NB4 (cell line): ENCODE results near the gene MB21D2.

Experiments
- DNase-seq: peaks from one replicate; pipeline ENCODE4 v3.0.0; 2010; ENCODE audit warnings: low read depth
- H3K4me3 ChIP-seq: one replicate; pipeline ENCODE4 v1.5.1; 2011; ENCODE audit warnings: mild to moderate bottlenecking, low read depth, low read length, moderate library complexity
- MYC ChIP-seq: IDR thresholded peaks from 2 replicates; pipeline ENCODE4 v1.6.1; 2011; ENCODE audit warnings: low read depth, low read length
- POLR2A ChIP-seq: IDR thresholded peaks from 2 replicates; pipeline ENCODE4 v1.6.1; 2011; ENCODE audit warnings: mild to moderate bottlenecking; ENCODE audit not compliant: insufficient read length; ENCODE audit errors: extremely low read depth
- TF ChIP-seq, protein P1 (sequence below): IDR thresholded peaks from 2 replicates; pipeline ENCODE4 v1.6.1; 2011; ENCODE audit warnings: low read depth, low read length
- TF ChIP-seq, protein P2 (sequence below): IDR thresholded peaks from one replicate; pipeline ENCODE4 v1.5.1; 2012; ENCODE audit warnings: low read depth, low read length

Gene MB21D2

DNA sequence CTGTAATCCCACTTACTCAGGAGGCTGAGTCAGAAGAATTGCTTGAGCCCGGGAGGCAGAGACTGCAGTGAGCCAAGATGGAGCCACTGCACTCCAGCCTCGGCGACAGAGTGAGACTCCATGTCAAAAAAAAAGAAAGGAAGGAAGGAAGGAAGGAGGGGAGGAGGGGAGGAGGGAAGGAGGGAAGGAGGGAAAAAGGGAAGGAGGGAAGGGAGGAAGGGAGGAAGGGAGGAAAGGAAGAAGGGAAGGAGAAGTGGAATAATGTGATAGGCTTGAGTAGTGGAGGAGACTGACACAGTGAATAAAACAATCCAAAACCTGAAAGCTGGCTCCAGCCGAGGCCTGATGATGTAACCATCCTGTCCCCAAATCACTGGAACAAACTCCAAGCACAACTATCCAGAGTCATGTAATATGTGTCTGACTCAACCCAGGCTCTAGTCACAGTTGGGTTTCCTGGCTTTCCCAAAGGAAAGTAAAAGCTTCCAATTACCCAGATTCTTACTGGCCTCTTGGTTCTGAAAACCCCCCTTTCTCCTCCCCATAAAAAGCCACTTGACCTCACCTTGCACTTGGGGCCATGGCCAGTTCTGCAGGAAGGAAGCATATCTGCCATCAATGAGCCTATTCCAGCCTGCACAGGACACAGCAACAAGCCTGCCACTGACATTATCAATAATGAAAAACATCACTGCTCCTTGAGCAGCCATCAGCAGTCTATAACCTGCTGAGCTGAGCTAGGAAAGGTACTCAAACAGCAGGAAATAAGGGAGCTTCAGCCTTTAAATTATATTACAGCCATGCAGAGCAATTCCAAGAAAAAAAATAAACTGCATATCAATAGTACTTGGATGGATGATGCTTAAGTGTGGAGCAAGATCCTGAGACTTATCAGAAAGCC, 48.3 kb downstream of the MB21D2 start:
- no peak overlapping the region for H3K4me3 ChIP-seq
- TF ChIP-seq, protein P1, sequence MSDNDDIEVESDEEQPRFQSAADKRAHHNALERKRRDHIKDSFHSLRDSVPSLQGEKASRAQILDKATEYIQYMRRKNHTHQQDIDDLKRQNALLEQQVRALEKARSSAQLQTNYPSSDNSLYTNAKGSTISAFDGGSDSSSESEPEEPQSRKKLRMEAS, result no peak
- TF ChIP-seq, protein P2, sequence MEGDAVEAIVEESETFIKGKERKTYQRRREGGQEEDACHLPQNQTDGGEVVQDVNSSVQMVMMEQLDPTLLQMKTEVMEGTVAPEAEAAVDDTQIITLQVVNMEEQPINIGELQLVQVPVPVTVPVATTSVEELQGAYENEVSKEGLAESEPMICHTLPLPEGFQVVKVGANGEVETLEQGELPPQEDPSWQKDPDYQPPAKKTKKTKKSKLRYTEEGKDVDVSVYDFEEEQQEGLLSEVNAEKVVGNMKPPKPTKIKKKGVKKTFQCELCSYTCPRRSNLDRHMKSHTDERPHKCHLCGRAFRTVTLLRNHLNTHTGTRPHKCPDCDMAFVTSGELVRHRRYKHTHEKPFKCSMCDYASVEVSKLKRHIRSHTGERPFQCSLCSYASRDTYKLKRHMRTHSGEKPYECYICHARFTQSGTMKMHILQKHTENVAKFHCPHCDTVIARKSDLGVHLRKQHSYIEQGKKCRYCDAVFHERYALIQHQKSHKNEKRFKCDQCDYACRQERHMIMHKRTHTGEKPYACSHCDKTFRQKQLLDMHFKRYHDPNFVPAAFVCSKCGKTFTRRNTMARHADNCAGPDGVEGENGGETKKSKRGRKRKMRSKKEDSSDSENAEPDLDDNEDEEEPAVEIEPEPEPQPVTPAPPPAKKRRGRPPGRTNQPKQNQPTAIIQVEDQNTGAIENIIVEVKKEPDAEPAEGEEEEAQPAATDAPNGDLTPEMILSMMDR, result no peak
- TF ChIP-seq POLR2A (no peak), MYC (no peak)
- no peak for DNase-seq

DNA sequence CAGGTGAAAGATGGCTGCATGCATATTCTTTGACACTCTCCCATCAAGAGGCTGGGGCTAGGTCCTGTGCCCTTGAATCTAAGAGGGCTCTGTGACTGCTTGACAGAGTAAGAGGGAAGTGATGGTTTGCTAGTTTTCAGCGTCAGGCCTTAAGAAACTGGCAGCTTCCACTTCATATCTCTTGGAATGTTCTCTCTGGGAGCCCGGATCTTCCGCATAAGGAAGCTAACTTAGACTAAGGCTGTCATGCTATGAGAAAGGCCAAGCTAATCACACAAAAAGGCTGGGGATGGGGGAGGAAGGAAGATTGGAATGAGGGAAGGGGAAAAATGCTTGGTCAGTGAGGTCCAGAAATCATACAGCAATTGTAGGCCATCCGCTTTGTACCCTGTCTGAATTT, 50.0 kb downstream of the MB21D2 start:
- H3K4me3 ChIP-seq, result no peak overlapping the region
- no peak for DNase-seq
- TF ChIP-seq, protein P2, result no peak
- TF ChIP-seq MYC (no peak), POLR2A (no peak)
- TF ChIP-seq, protein P1, result no peak

DNA sequence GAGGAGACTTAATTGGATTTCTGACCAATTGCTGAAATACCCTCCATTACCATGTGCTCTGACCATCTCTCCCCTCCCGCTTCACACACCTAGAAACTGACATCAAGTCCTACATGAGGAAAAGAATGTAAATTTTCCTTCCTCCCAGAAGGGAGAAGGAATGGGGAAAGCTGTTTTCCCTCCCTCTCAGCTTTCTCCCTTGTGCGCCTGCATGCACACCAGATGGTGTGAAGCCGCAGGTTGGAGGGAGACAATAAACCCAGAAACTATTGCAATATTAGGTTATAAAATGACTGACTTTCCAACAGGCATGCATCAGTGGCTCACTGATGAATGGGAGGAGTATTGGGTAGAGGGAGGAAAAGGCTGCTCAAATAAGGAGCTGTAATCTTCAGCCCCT, 50.9 kb downstream of the MB21D2 start:
- H3K4me3 ChIP-seq, result no peak overlapping the region
- TF ChIP-seq POLR2A (no peak), MYC (no peak)
- TF ChIP-seq, protein P1, result no peak
- TF ChIP-seq, protein P2, result no peak
- no peak for DNase-seq

DNA sequence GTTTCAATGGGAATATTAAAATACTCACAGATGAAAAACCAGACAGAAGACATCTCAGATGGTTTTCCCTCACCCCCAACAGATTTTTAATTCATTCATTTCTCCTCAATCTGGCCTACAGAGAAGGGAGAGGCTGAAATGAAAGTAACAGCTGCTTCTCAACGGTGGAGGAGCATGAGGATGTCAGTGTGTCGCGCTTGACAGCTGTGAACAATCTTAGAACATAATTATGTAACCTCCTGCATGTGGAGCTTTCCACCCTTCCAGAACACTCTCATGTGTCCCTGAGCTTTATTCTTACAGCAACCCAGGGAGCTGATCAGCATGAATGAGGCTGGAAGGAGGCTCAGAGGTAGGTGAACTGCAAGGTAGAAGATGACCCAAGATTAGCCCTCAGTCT, 52.7 kb downstream of the MB21D2 start:
- DNase-seq, result no peak
- H3K4me3 ChIP-seq, result no peak overlapping the region
- TF ChIP-seq, protein P1, result no peak
- no peak for TF ChIP-seq MYC

DNA sequence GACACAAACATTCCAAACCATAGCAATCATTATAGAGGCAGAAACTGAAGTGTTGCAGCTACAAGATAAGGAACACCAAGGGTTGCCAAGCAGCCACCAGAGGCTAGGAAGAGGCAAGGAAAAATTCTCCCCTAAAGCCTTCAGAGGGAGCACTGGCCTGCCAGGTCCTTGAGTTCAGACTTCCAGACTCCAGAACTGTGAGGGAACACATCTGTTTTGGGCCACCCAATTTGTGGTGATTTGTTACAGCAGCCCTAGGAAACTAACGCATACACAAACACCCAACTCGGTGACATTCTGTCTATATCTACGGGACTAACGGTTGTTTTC, 54.6 kb downstream of the MB21D2 start:
- H3K4me3 ChIP-seq, result no peak overlapping the region
- no peak for TF ChIP-seq POLR2A
- TF ChIP-seq MYC, result no peak
- TF ChIP-seq, protein P1, result no peak
- DNase-seq, result no peak

DNA sequence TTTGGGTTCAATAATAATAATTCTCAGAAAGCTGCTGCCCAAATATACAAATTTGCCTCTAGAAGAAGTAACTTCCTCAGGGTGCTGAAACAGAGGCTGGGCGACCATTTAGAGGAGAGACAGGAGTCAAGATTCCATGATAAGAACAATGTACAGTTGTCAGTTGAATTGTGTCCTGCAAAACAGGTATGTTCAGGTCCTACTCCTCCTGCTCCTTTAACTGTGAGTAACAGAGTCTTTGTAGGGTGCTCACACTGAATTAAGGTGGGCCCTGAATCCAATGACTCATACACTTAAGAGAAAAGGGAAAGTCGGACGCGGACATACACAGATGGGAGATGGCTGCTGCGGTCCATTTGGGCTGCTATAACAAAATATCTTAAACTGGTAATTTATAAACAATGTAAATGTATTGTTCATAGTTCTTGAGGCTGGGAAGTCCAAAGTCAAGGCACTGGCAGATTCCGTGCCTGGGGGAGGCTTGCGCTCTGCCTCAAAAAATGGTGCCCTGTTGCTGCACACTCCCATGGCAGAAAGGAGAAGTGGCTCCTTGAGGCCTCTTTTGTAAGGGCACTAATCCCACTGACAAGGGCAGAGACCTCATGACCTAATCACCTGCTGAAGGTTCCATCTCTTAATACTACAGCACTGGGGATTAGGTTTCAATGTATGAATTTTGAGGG, 55.1 kb downstream of the MB21D2 start:
- TF ChIP-seq, protein P1, result no peak
- TF ChIP-seq, protein P2, result no peak
- no peak for TF ChIP-seq POLR2A
- no peak for TF ChIP-seq MYC
- H3K4me3 ChIP-seq, result no peak overlapping the region
- DNase-seq, result no peak
